ENCODE data around the gene EDA. TPM values are rescaled to one million over a fixed set of nuclear protein-coding genes. Genes with fewer than 3 reads are reported as not detected.

The EDA gene
- total RNA-seq, 1 experiment from 2014 or later: 0.23 TPM

DNA sequence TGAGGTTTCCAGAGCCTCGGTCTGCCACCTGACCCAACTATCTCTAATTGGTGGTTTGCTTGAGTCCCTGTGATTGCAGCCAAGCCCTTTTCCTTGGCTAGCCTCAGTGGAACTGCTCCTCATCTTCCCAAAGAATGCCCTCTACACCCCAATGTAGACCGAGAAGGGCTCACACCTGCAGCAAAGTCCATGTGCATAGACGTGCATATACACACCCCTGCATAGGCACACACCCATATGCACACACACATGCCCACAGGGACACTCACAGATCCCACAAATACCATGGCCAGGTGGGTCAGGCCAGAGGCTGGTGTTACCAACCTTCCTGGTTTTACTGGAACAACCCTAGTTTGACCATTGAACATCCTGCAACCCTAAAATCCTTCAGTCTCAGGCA lies 433.5 kb downstream of the EDA start:
- in situ Hi-C loops (cut with HindIII; ENCODE audit: low pct_unique_long_range_greater_than_20kb, low sequenced_read_pairs): no loop called here
- POLR2A ChIA-PET: no interaction called here
- intact Hi-C loops (cut with micrococcal nuclease; ENCODE audit: unreplicated experiment): no loop called here

GRCh38 chrX:70049925-70050324 lies 434.0 kb downstream of the EDA start, which contains the start of gene AWAT2:
Gene AWAT2 (minus strand): TSS chrX:70049938. CDS start chrX:70049932, 6 bp downstream.
- no peak within 1 kb of the TSS for H3K27ac ChIP-seq (ENCODE audit: low read length)
- DNase-seq (ENCODE audit: low read depth, low spot score) (no peak), ATAC-seq (no peak)
- POLR2A ChIA-PET: no interaction called here
- in situ Hi-C loops (cut with HindIII; ENCODE audit: low pct_unique_long_range_greater_than_20kb, low sequenced_read_pairs) (no loop called here), intact Hi-C loops (cut with micrococcal nuclease; ENCODE audit: unreplicated experiment) (no loop called here)
- no peak within 1 kb of the TSS for H3K4me3 ChIP-seq (ENCODE audit: low read depth in 2 of 2, low read length in 2 of 2)
- TF ChIP-seq TCF7L2 (IDR thresholded peaks at IDR 0.05; ENCODE audit: low read depth, low read length): no peak
- no peak for TF ChIP-seq SIN3A (IDR thresholded peaks at IDR 0.05; ENCODE audit: borderline replicate concordance, insufficient read depth, low read depth, low read length)
- no peak for TF ChIP-seq POLR2AphosphoS5 (IDR thresholded peaks at IDR 0.05; ENCODE audit: low read depth, low read length)
- TF ChIP-seq, protein P1, sequence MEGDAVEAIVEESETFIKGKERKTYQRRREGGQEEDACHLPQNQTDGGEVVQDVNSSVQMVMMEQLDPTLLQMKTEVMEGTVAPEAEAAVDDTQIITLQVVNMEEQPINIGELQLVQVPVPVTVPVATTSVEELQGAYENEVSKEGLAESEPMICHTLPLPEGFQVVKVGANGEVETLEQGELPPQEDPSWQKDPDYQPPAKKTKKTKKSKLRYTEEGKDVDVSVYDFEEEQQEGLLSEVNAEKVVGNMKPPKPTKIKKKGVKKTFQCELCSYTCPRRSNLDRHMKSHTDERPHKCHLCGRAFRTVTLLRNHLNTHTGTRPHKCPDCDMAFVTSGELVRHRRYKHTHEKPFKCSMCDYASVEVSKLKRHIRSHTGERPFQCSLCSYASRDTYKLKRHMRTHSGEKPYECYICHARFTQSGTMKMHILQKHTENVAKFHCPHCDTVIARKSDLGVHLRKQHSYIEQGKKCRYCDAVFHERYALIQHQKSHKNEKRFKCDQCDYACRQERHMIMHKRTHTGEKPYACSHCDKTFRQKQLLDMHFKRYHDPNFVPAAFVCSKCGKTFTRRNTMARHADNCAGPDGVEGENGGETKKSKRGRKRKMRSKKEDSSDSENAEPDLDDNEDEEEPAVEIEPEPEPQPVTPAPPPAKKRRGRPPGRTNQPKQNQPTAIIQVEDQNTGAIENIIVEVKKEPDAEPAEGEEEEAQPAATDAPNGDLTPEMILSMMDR (IDR thresholded peaks at IDR 0.05): no peak
- TF ChIP-seq, protein P2, sequence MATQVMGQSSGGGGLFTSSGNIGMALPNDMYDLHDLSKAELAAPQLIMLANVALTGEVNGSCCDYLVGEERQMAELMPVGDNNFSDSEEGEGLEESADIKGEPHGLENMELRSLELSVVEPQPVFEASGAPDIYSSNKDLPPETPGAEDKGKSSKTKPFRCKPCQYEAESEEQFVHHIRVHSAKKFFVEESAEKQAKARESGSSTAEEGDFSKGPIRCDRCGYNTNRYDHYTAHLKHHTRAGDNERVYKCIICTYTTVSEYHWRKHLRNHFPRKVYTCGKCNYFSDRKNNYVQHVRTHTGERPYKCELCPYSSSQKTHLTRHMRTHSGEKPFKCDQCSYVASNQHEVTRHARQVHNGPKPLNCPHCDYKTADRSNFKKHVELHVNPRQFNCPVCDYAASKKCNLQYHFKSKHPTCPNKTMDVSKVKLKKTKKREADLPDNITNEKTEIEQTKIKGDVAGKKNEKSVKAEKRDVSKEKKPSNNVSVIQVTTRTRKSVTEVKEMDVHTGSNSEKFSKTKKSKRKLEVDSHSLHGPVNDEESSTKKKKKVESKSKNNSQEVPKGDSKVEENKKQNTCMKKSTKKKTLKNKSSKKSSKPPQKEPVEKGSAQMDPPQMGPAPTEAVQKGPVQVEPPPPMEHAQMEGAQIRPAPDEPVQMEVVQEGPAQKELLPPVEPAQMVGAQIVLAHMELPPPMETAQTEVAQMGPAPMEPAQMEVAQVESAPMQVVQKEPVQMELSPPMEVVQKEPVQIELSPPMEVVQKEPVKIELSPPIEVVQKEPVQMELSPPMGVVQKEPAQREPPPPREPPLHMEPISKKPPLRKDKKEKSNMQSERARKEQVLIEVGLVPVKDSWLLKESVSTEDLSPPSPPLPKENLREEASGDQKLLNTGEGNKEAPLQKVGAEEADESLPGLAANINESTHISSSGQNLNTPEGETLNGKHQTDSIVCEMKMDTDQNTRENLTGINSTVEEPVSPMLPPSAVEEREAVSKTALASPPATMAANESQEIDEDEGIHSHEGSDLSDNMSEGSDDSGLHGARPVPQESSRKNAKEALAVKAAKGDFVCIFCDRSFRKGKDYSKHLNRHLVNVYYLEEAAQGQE (IDR thresholded peaks at IDR 0.05; ENCODE audit: insufficient read depth in 1 of 2, low read depth in 2 of 2, low read length in 1 of 2): no peak
- CTCF ChIA-PET: no interaction called here
- BruUV-seq (replicated peaks): no TSS peak
- H3K27me3 ChIP-seq (ENCODE audit: control insufficient read depth, insufficient read depth, low read length): no peaks in the 10 kb centered on the region
- no peaks in the 10 kb centered on the region for H3K36me3 ChIP-seq (ENCODE audit: control insufficient read depth, insufficient read depth, low read length)
- H3K4me1 ChIP-seq (ENCODE audit: control insufficient read depth, insufficient read depth, low read length): no peaks in the 10 kb centered on the region
- no peaks in the 10 kb centered on the region for H3K9me3 ChIP-seq (ENCODE audit: control insufficient read depth, insufficient read depth, low read depth, low read length)

More for the DNA sequence above, 433.5 kb downstream of the EDA start:
- ATAC-seq: no peak
- TF ChIP-seq, protein P2 (IDR thresholded peaks at IDR 0.05; ENCODE audit: insufficient read depth in 1 of 2, low read depth in 2 of 2, low read length in 1 of 2): no peak
- TF ChIP-seq, protein P1 (IDR thresholded peaks at IDR 0.05): no peak
- TF ChIP-seq TCF7L2 (IDR thresholded peaks at IDR 0.05; ENCODE audit: low read depth, low read length) (no peak), POLR2AphosphoS5 (IDR thresholded peaks at IDR 0.05; ENCODE audit: low read depth, low read length) (no peak), SIN3A (IDR thresholded peaks at IDR 0.05; ENCODE audit: borderline replicate concordance, insufficient read depth, low read depth, low read length) (no peak)
- Histone ChIP-seq H3K27me3 (ENCODE audit: control insufficient read depth, insufficient read depth, low read length) (no peaks in the 10 kb centered on the region), H3K4me3 (ENCODE audit: low read depth in 2 of 2, low read length in 2 of 2) (no peak overlapping the region), H3K36me3 (ENCODE audit: control insufficient read depth, insufficient read depth, low read length) (no peaks in the 10 kb centered on the region), H3K9me3 (ENCODE audit: control insufficient read depth, insufficient read depth, low read depth, low read length) (no peaks in the 10 kb centered on the region), H3K27ac (ENCODE audit: low read length) (no peak overlapping the region), H3K4me1 (ENCODE audit: control insufficient read depth, insufficient read depth, low read length) (no peaks in the 10 kb centered on the region)
- no TSS peak for BruUV-seq (replicated peaks)
- DNase-seq (ENCODE audit: low read depth, low spot score): no peak
- CTCF ChIA-PET: no interaction called here

Measured in Panc1 (cell line).